Endometrial microvascular endothelial cells (primary cell): ENCODE measurements around the gene DUSP6. TPM values are rescaled to one million over a fixed set of nuclear protein-coding genes. Genes with fewer than 3 reads are reported as not detected.

Experiments
- in situ Hi-C: cut with HindIII; loops from 2 replicates; pipeline ENCODE4 v1.10.0; 2017; ENCODE audit warnings: low sequenced_read_pairs, low pct_unique_long_range_greater_than_20kb; ENCODE audit errors: inconsistent ontology term
- total RNA-seq: library from RNA; depleted of rRNA; stranded (reverse); fragments of >200 nt; gene quantifications from one replicate; pipeline ENCODE4 v1.2.3, GENCODE V29; 2015; ENCODE audit errors: inconsistent ontology term

DUSP6 gene
- total RNA-seq, 1 donor from 2014 or later, result 159 TPM

DNA sequence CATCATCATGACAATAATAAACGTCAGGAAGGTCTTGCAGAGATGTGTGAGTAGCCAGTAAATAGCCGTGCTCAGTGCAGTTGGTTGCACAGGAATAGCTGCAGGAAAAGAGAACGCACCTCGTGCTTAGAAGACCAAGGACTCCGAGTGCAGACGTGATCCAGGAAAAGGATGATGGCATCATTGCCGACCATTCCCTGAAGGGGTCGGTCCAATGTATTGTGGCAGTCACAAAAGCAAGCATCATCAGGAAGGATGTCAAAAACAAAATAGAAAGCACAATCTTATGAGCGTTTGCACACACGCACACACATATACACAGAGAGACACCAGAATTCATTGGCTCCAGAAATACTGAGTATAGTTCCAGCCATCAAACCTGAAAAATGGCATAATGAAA, 12.8 kb downstream of the DUSP6 start:
- in situ Hi-C loops, result loop anchor here (25.0 kb wide), 2 partner anchors 123 to 252 kb away; no protein-coding TSS in a partner anchor

DNA sequence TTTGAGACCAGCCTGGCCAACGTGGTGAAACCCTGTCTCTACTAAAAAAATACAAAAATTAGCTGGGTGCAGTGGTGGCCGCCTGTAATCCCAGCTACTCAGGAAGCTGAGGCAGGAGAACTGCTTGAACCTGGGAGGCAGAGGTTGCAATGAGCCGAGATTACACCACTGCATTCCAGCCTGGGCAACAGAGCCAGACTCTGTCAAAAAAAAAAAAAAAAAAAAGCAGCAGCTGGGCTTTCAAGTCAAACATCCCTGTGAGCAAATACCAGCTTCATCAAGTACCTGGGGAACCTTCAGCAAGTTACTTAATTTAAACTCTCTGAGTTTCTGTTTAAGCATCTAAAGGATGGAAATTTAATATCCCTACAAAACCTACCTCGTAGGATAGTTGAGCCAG, 15.2 kb downstream of the DUSP6 start:
- in situ Hi-C loops, result loop anchor here (25.0 kb wide), 2 partner anchors 125 to 250 kb away; no protein-coding TSS in a partner anchor

DNA sequence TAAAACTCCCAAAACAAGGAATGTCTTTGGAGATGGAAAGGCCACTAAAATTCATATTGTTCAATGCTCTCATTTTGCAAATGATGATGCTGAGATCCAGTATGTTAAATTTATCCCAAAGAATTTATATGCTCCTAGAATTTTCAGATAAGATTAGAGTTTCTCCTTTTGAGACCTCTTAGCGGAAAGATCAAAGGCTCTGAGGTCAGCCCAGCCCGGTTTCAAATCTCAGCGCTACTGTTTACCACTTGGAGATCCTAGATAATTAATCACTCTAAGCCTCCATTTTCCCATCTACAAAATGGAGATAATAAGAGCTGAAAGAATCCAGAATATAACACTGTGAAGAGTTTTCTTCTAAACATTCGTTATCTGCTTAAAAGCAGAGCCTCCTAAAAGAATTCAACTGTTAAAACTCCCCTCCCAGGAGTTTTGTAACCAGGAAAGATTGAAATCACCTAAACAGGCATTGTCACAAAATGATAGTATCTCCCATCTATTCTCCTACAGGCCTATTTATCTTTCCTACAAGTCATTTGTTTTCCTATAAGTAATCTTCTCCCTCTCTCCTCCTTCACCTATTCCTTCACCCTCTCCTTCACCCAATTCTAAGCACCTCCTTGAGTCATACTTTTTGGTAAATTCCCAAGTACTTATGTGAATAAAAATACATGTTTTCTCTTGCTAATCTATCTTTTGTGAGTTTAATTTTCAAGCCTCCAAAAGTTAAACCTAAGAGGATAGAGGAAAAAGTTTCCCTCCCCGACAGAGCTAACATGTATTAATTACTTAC, 16.7 kb downstream of the DUSP6 start:
- in situ Hi-C loops, result loop anchor here (25.0 kb wide), 2 partner anchors 127 to 248 kb away; no protein-coding TSS in a partner anchor

DNA sequence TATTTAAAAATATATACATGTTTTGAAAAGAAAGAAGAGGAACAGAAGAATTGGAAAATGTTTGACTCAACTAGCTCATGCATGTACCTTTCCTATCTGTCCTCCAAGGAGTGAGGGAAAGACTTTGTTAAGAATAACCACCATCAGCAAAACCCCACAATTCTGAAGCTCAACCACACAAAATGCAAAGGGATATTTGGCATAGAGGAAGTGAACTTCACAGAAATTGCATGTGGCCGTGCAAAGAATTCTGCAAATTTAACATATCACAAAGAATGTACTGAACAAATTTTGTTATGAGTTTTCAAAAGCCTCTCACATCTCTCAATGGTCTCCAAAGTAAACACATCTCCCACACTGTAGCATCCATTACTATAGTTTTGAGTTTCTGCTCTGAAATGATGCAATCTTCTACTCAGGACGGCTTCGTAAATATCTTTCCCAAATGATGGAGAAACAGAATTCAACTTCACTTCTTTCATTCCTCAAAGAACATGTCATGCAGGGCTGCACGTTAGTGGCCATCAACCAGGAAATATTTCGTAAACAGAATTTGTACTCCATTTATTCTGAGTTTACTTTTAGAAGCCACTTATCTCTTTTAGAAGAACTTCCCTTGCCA, 17.6 kb downstream of the DUSP6 start:
- in situ Hi-C loops, result loop anchor here (25.0 kb wide), 2 partner anchors 128 to 247 kb away; no protein-coding TSS in a partner anchor

DNA sequence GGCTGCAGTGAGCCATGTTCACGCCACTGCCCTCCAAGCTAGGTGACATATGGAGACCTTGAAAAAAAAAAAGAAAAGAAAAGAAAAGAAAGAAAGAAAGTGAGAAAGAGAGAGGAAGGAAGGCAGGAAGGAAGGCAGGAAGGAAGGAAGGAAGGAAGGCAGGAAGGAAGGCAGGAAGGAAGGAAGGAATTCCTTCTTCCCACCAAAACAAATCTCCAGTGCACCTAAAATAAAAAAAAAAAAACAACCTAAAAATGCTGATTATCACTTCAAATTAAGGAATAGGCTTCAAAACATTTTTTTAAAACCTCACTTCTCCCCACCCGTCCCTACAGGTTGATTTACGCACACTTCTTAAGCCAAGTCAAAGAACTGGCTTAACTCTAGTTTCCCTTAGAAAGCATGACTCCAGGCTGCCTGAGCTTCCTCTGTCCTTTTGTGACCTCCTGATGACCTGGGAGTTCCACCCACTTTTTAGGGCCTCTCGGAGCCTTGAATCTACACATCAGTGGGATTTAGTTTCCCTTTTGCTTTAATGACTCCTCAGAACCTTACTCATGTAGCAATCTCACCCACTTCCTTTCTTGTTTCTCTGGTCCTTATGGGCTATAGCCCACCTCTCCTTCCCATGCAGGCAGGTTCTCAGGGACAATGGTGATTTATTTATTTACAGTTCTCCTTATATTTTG, 18.6 kb downstream of the DUSP6 start:
- in situ Hi-C loops, result loop anchor here (25.0 kb wide), 2 partner anchors 129 to 246 kb away; no protein-coding TSS in a partner anchor

DNA sequence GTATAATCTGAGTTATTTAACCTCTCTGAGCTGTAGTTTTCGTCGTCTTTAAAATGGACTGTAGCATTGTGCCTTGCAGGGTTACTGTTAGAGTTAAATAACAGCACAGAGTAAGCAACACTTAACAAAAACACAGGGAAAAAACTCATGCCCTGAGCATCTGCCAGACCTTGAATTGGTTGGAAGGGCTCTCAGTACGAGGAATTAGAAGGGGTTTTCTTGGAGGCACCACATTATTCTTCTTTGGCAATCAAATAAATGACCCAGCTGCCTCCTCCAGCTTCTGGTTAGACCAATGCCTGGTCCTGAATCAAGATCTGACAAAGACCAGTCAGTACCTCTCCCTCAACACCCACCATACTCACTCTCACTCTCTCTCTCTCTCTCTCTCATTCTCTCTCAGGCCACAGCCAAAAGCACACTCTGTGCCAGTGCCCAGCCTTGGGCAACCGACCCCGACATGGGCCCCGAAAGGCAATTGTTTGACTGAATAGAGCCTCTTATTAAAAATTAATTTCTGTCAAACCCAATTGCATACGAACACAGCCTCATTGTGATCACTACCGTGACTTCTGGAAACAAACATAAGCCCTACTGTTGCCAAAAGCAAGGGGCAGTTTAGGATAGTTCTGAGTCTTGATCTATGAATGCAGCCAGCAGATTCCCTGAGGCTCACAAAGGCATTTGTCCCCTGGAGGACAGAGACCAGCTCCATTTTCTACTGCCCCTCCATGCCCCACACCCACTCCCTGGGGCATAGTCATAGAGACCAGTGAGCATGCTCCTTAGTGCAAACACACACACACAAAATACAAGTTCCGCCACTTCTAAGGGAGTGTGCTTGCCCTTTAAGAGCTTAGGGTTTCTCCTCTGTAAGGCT, 23.9 kb downstream of the DUSP6 start:
- in situ Hi-C loops, result loop anchor here (25.0 kb wide), 2 partner anchors 134 to 241 kb away; no protein-coding TSS in a partner anchor

DNA sequence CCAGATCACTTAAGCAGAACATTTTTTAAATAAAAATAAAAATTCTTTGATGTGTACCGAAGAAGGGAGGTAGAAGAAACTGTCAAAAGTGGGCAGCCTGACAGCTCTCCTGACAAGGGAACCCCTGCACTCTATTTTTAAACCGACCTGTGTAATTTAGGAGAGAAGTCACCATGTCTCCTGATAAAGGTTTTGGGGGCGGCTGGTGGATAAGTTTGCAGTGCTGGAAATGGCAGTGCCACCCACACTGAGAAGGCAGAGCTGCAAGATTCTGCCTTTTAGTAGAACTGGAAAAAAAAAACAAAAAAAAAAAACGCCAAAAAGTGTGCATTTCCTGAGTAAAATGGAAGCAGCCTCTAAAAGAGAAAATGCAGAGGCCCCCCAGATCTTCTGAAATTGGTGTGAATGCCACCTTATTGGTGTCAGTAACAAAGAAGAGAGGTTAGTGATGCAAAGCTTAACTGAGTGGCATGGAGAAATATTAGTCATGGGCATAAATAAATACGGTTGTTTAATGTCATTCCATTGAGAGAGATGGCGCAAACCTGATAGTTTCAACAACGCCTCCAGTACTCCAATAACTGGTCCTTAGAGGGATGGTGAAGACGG, 24.7 kb downstream of the DUSP6 start:
- in situ Hi-C loops, result loop anchor here (25.0 kb wide), 2 partner anchors 135 to 240 kb away; no protein-coding TSS in a partner anchor

DNA sequence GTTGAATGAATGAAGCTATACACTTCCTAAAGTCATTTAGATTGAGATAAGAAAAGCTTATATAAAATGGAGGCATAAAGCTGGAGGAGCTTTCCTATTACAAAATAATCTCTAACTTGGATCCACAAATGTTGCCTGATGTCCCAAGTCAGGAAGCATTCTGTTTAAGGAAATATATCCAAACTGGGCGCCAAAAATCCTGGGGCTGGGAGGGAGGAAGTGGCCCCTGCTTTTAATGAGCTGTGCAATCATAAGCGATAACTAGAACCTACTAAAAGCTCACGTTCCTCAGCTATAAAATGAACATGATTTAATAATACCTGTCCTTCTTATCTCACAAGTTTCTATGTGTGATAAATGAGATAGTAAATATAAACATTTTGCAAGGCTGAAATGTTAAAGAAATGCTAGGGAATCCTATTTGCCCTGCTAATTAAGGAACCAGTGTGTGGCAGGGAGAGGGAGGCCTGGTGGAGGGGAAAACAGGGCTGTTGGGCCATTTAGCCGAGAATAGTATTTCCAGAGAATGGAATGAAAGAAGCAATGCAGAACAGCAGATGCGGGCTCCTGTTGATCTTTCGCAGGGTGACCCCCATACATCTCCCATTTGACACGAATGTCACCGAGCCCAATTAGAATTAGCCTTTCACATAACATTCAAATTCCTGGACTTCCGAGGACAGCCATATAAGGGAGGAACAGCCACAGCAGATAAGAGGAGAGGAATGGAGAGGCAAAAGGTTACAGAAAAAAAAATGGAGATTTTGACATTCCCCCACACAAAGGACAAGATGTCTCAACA, 25.9 kb downstream of the DUSP6 start:
- in situ Hi-C loops, result loop anchor here (25.0 kb wide), 2 partner anchors 136 to 239 kb away; no protein-coding TSS in a partner anchor

DNA sequence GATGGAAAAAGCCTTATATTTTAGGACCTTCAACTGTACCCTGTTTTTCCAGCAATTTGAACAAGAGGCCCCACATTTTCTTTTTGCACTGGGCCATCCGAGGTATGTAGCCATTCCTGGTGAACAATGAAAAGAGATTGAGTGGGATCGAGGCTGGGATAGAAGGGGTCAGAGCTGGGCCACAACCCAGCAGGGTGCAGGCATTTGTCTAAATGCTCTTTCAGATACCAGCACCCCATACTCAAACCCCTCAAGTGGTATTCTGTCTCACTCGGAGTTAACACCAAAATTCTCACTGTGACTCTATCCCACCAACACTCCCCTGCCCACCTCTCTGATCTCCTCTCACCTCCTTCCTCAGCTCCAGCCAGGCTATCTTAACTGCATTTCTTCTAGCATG, 26.8 kb downstream of the DUSP6 start:
- in situ Hi-C loops, result loop anchor here (25.0 kb wide), 2 partner anchors 137 to 238 kb away; no protein-coding TSS in a partner anchor

DNA sequence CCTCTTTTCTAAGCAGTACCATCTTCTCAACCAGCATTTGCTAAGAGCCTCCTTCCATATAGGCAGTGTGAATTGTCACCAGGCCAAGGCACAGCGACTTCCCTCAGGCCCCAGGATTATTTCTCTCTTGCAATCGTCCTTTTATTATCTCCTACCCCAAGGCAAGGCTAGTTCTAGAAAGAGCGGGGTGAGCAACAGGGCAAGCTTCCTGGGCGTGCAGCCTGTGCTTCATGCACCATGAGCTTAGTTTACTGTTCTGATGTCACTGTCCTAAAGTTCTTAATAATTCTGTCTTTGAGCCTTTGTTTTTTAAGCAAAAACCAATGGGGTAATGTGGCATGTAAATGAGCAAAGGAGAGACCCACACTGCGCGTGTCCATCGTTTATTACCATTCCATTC, 27.9 kb downstream of the DUSP6 start:
- in situ Hi-C loops, result no loop called here

DNA sequence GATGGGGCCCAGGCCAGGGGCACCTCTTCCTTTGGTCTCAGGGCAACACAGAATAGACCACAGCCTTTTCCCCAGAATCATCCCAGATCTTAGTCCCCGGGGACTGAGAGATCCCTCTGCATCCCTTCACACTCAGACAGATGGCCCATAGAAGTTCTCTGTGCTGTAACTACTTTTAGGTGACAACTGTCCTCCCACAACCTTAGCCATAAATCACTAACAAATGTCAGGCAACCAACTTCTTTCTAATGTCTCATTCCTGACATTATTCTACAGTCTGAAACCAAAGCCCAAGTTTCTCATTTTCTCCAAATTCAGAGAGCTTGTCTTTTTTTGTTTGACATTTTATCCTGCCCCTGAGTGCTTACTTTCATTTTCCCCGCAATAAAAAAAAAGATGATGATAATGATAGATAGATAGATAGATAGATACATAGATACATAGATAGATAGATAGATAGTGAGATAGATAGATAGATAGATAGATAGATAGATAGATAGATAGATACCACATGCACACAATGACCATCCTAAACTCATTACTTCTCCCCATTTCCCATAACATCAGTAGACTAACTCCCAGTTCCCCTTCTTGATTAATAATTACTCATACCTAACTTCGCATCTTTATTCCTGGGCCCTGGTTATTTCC, 28.6 kb downstream of the DUSP6 start:
- in situ Hi-C loops, result no loop called here

DNA sequence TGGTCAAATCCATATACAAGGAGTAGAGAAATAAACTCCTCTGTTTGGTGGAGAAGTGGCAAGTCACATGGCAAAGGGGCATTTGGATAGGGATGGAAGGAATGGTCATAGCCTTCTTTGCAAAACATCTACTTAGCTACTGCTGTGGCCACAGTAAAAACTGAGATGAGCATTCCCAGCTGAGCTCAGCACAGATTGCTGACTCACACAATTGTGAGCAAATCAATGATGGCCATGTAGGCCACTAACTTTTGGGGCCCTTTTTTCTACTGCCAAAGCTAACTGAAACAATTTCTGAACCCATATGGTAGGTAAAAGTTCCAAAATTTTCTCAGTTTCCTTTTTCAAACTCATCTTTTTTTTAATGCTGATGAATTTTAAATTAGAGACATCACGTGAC, 31.6 kb downstream of the DUSP6 start:
- in situ Hi-C loops, result no loop called here

DNA sequence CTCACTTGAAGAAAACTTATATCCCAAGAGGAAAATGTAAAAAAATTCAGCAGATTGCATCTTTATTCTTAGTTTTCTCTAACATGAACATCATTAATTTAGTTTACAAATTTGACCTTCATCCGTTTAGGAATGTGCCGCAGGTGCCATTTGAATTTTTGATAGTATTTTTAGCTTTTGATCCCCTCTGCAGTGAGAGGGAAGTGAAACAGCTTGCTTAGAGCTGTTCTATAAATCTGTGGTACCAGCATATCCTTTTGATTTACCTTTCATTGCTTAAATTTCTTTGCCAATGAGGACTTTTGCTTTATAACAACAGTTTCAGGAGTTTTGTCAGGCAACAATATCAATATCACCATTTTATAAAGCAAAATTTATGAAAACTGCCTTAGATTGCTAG, 32.7 kb downstream of the DUSP6 start:
- in situ Hi-C loops, result no loop called here

DNA sequence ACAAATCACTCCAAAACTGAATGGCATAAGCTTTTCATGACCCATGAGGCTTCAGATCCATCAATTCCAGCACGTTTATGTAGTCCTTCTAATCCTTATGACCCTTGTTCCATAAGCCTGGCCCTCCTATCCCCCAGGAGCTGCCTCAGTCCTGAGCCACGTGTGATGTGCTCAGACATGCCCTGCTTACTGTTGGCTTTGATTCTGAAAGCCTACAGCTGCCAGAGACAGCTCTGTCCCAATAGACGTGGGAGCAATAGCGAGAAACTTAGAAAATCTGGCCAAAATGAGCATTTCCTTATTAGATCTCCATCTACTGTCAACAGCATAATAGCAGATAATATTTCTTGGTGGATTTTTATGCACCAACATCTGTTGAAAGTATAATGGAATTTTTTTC, 33.2 kb downstream of the DUSP6 start:
- in situ Hi-C loops, result no loop called here

DNA sequence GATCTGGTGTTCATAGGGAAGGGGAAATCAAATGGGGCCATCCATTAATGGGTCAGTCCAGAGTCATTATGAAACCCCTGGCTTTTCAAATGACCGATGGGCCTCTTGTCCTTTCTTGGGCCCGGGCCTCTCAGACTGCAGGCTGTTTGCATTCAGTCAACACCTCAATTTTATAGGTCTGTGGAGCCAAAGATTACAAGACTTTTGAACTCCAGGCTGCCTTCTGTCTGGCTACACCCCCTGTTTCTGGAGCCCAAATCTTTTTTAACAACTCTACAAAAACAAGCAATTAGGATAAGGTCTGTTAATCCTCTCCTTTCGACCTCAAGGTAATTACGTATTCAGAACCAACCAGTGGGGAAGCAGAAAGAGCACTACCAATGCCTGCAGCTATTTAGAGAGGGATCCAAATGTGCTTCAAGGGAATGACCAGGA, 35.6 kb downstream of the DUSP6 start:
- in situ Hi-C loops, result no loop called here

DNA sequence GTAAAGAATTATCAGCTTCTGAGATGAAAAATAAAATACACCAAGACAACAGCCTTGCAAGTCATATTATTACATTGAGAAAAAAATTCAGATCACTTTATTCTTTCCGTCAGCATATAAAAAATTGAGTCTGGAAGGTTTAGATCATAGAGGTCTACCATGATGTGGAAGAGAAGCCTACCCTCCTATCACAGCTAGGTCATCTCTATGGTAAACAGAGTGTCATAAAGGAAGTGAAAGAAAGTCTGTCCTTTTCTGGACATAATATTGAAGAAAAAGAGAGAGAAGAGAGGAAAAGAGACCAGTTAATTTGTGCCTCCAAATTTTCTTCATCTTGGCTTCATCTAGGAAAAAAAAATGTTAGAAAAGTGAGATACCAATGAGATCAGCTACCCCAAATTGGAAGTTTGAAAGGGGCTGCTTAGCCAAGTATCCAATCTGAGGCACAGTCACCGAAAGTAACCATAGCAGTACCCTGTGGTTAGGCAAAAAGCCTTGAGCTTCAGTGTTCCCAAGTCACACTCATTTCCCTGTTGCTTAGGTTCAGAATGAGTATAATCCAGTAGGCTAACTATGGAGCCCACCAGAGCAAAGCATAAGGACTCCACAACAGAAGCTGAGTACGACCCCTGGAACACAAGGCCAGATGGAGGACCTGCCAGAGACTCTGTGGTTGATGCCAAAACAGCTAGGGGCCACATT, 38.1 kb downstream of the DUSP6 start:
- in situ Hi-C loops, result no loop called here
